Measurements from ENCODE around the gene ABCA1. TPM values are rescaled to one million over a fixed set of nuclear protein-coding genes. Genes with fewer than 3 reads are reported as not detected.
"Not testable (repeated sequence)": the region's sequence is repeated elsewhere in the genome, so short reads cannot be mapped to it uniquely, and the experiment has no call there.

The ABCA1 gene
- total RNA-seq, 1 donor from 2014 or later = 36.5 TPM

- DNase-seq (ENCODE audit: extremely low read depth, low read depth, low spot score) = no peak
These were observed 20.5 kb downstream of the ABCA1 start for GRCh38 chr9:104907278-104907951.

DNA sequence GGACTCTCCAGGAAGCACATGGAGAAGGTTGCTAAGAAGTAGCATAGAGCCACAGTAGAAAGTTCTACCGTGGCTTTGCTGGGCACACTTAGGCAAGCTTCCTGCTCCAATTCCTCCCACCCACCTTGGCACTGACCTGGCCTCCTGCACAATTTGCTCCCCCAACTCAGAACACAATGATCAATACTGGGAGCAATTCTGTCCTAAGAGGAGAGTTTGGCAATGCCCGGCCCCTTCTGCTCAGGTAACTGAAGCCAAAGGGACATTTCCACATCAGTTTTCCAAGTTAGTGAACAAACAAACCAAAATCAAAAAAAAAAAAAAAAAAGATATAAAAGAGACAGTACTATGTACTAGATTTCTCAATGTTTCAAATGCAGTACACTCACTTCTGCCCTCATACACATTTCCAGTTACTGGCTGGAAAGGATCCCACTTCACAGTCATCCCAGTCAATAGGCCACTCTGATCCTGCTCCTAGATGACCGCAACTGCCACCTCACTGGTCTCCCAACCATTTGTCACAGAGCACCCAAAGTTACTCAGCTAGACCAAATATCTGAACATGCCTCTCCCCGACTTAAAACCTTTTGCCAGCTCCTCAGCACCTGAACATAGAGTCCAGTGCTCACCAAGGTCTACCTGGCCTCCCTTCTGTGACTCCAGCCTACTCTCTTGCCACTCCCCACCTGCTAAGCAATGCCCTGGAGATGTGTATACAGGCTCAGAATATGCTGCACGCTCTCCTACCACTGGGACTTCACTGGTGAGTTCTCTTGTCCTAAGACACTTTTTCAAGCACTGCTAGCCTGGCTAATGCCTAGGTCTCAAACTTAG is 21.3 kb downstream of the ABCA1 start:
- no peak for DNase-seq (ENCODE audit: extremely low read depth, low read depth, low spot score)

DNA sequence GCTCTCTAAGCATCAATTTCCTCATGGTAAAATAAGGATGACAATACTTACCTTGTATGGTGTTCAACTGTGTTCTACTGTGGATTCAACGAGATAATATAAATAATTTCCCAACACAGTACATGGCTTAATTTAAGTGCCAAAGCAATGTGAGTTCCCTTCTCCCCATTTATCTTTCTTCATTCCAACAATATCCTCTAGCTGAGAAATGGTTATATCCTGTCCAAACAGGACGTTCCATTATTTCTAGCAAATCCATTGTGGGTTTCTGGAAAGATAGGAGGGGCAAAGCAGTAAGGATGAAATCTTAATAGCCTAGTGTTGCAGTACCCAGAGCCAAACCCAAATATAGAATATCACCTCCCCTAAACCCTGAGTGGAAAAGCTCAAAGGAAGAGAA is 22.0 kb downstream of the ABCA1 start:
- no peak for DNase-seq (ENCODE audit: extremely low read depth, low read depth, low spot score)

DNA sequence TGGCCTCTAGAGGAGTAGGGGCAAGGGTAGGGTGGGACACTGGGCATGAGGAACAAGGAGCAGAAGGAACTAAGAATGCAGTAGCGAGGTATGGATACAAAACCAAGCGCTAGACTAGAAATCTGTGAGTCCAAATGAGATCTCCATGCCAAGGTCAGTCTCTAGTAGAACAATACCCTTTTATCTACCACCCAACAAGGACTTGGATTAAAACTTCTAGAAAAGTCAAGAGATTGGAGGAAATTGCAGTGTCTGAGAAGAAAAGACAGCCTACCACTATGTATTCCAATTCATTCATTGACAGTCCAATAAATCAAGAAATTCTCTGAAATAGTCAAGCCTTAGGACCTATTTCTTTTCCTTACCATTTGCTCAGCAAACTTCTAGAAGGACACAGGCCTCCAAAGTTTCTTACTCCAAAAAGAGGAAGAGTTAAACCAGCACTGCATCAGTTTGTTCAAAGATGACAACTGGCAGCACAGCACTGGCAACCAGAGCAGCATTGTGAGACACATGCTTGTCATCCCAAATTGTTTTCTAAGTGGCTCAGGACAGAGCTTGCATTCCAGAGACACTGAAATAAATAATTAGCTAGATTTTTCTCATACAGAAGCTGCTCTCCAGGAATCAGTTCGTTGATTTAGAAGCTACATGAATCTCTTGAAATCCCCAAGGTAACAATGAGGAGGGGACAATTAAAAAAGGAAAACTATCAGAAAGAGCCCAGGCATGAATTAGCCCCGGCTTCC is 22.6 kb downstream of the ABCA1 start:
- DNase-seq (ENCODE audit: extremely low read depth, low read depth, low spot score) = no peak

GRCh38 chr9:104903609-104904008 is 24.3 kb downstream of the ABCA1 start:
- DNase-seq (ENCODE audit: extremely low read depth, low read depth, low spot score) = no peak

GRCh38 chr9:104900871-104901270 is 27.1 kb downstream of the ABCA1 start:
- no peak for DNase-seq (ENCODE audit: extremely low read depth, low read depth, low spot score)

DNA sequence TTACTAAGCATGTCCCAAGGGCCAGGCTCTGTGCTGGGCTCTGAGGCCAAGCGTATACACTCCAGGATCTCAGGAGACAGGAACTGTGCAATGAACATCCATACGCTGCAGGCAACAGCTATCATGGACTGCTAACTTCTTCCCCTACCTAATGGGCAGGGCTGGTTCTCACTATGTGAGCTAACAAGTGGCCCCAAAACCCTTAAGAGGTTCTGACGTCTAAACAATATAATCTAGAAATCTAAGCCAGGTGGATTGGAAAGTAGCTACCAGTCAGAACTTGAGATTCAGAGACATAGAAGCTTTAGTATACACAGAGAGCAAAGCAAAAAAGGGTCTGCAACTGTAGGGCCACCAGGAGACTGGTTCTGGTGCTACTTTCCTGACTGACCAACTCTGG is 27.6 kb downstream of the ABCA1 start:
- no peak for DNase-seq (ENCODE audit: extremely low read depth, low read depth, low spot score)

- no peak for DNase-seq (ENCODE audit: extremely low read depth, low read depth, low spot score)
These were observed 28.2 kb downstream of the ABCA1 start for GRCh38 chr9:104899759-104900247.

GRCh38 chr9:104898376-104898775 is 29.6 kb downstream of the ABCA1 start:
- not testable (repeated sequence) for DNase-seq (ENCODE audit: extremely low read depth, low read depth, low spot score)

GRCh38 chr9:104896131-104896530 is 31.8 kb downstream of the ABCA1 start:
- no peak for DNase-seq (ENCODE audit: extremely low read depth, low read depth, low spot score)

DNA sequence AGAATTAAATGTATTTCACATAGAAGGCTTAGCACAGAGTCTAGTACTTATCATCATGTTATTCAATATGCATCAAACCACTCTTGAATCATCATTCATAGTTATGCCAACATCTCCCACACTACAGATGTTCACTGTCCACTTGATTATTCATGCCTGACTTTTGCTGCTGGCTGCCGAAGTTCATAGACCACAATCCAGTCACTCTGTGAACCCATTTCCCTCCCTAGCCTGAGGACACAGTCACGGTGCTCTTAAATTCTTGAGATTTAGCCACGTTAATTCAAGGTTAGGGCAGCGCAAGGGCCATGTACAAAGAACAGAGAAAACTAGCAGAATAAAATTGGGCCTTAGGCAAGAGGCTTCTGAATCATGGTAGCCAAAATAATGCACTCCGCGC is 32.4 kb downstream of the ABCA1 start:
- DNase-seq (ENCODE audit: extremely low read depth, low read depth, low spot score) = no peak

DNA sequence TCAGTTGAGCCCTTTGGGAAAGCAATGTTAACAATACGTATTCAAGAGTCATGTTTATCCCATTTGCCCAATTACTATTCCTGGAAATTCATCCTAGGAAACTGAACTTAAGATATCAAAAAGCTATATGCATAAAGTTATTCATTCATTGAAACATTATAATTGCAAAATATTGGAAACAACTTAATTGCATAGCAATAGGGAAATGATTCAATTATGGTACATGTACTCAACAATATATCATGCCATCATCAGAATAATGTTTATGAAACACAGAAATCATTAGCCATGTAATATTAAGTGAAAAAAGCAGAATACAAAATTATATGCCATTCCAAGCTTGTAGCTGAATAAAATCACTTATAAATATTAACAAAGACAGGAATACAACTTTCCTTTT is 35.3 kb downstream of the ABCA1 start:
- no peak for DNase-seq (ENCODE audit: extremely low read depth, low read depth, low spot score)

DNA sequence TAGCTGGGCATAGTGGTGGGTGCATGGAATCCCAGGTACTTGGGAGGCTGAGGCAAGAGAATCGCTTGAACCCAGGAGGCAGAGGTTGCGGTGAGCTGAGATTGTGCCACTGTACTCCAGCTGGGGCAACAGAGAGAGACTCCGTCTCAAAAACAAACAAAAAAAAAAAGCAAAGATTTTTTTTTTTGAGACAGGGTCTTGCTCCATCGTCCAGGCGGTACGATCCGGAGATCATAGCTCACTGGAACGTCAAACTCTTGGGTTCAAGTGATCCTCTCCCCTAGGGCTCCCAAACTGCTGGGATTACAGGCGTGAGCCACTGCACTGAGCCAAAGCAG is 37.6 kb downstream of the ABCA1 start:
- no peak for DNase-seq (ENCODE audit: extremely low read depth, low read depth, low spot score)

DNA sequence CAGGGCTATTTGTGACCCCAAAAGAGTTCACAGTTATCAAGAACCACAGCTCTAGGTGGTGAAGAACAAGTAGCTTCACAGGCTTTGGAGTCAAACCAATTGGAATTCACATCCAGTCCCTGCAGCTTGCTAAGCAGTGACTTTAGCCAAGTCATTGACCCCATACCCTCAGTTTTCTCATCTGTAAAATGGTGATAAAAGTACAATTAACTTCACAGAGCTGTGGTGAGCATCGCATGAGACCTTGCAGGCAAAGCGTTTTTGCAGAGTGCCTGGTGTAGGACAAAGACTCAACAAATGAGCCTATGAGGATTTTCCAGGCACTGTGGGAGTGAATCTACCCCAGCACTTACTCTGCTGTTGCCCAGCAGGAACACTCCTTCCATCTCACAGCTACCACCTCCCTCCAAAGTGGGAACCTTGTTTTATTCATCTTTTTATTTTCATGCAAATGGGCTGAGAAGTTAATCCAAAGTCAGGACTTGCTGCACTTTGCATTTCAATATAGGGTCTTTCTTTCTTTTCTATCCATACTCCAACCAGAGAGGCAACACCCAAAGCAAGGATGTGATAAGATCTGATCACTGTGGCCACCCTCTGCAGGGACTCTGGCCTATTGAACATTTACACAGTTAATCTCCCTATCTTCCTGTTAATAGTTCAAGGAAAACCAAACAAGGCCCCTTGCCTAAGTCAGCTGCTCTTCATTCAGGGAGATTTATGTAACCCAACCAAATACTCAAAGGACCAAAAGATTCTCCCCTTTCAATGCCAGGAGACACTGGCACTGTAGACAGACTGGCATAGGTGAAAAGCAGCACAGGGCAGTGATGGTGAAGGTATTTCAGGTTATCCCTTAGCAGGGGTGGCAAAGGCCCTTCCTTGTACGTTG is 41.9 kb downstream of the ABCA1 start:
- DNase-seq (ENCODE audit: extremely low read depth, low read depth, low spot score) = no peak

DNA sequence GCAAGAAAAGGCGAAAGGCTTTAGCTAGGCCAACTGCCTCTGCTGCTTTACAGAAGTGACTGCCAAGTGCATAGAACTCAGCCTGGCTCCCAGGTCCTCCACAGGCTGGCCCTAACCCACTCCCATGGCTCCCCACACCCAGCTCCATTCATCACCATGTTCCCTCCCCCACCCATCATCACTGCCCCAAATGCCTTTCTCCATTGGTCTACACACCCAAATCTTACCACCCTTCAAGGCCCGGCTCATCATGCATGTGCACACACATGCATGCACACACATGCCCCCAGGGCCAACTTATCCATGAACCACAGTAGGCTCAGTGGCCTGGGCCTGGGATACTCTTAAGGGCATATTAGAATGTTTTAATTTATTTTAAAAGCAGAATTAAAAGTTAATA is 44.8 kb downstream of the ABCA1 start:
- DNase-seq (ENCODE audit: extremely low read depth, low read depth, low spot score) = no peak

- no peak for DNase-seq (ENCODE audit: extremely low read depth, low read depth, low spot score)
These were observed 45.4 kb downstream of the ABCA1 start for GRCh38 chr9:104882566-104882965.

DNA sequence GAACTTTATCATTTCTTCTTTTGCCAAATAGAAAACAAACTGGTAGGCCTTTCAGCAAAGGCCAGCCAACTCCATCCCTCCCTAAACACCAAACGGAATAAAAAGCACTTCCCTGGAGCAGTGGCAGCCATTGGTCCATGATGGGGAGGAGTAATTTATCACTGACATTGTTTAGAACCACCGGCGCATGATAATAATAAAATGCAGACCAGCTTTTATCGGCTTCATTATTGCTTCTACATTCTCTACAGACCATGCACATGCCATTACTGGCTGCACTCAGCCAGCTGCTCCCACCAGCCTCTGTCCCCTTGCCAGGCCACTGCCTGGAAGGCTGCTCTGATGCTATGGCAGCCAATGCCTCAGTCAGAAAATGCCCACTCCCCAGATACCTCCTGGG is 45.9 kb downstream of the ABCA1 start:
- no peak for DNase-seq (ENCODE audit: extremely low read depth, low read depth, low spot score)

GRCh38 chr9:104879555-104880309 is 48.2 kb downstream of the ABCA1 start:
- DNase-seq (ENCODE audit: extremely low read depth, low read depth, low spot score) = peak; percentile 72

DNA sequence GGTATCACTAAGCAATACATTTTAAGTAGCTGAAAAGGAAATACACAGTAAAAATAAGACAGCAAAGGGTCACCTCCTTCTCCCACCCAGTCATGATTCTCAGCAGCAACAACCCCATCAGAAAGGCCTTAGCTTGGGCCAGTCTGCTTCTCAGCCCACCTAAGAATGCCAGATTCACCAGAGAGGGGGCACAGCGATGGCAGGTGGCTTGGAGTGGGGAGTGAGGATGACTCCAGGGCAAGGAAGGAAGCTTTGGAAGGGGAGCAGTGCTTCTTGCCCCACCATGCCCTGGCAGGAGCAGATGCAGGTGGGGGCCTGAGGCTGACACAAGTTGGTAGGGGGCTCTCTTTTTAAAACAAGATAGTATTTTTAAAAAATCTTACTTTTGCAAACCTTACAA is 51.4 kb downstream of the ABCA1 start:
- DNase-seq (ENCODE audit: extremely low read depth, low read depth, low spot score) = no peak

DNA sequence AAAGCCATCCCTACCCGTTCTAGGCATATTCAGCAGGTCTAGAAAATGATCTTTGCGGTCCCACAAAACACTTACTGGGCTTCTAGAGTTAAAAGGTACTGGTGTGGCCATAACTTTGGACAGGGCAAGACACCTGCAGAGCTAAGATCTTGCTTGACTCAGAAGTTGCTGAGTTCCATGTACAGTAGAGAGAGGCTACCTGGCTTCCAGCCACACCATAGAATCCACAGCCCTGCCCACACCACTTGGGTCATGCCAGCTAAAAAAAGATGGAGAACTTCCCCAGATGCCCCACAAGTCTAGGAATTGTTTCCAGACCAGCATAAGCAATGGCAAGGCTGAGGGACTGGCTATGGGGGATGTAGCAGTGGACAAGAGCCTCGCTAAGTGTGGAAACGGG is 52.1 kb downstream of the ABCA1 start:
- no peak for DNase-seq (ENCODE audit: extremely low read depth, low read depth, low spot score)
